RWPE2 (cell line): ENCODE measurements around the gene FTO.

ENCODE experiments used
- ATAC-seq: fragments of 200-7000 bp; cut with Tn5 transposase; 3 replicates; pipeline ENCODE4 v1.9.1; 2021; ENCODE audit warnings: low read depth
- DNase-seq: peaks from one replicate; pipeline ENCODE4 v3.0.0-alpha.2; 2020; ENCODE audit warnings: low spot score
- H3K27ac ChIP-seq: fragments of 450-650 bp; 2 replicates; pipeline ENCODE4 v1.5.1; 2017; ENCODE audit warnings: mild to moderate bottlenecking; ENCODE audit not compliant: poor library complexity, severe bottlenecking
- H3K27me3 ChIP-seq: fragments of 250-450 bp; sonication (Bioruptor Pico); 2 replicates; pipeline ENCODE4 v1.5.1; 2021; ENCODE audit warnings: mild to moderate bottlenecking, moderate library complexity; ENCODE audit not compliant: insufficient read depth, poor library complexity, severe bottlenecking
- H3K36me3 ChIP-seq: fragments of 250-450 bp; sonication (Bioruptor Pico); 2 replicates; pipeline ENCODE4 v1.5.1; 2020; ENCODE audit warnings: low read depth, mild to moderate bottlenecking, moderate library complexity
- H3K4me1 ChIP-seq: fragments of 250-450 bp; sonication (Bioruptor Pico); 2 replicates; pipeline ENCODE4 v1.5.1; 2021; ENCODE audit warnings: mild to moderate bottlenecking, moderate library complexity; ENCODE audit not compliant: insufficient read depth, poor library complexity, severe bottlenecking
- H3K4me3 ChIP-seq: fragments of 250-450 bp; sonication (Bioruptor Pico); 2 replicates; pipeline ENCODE4 v1.5.1; 2021; ENCODE audit warnings: mild to moderate bottlenecking, moderate library complexity; ENCODE audit not compliant: severe bottlenecking
- H3K9me3 ChIP-seq: fragments of 250-450 bp; sonication (Bioruptor Pico); 2 replicates; pipeline ENCODE4 v1.5.1; 2021; ENCODE audit warnings: mild to moderate bottlenecking, moderate library complexity; ENCODE audit not compliant: severe bottlenecking
- CTCF ChIP-seq: fragments of 450-650 bp; IDR thresholded peaks from one replicate; pipeline ENCODE4 v1.5.1; 2017; ENCODE audit warnings: mild to moderate bottlenecking, moderate library complexity; ENCODE audit not compliant: poor library complexity, severe bottlenecking

The FTO gene

GRCh38 chr16:54185045-54185444, 481.1 kb downstream of the FTO start:
- H3K4me1 ChIP-seq: no peaks in the 10 kb centered on the region
- ATAC-seq: no peak
- no peaks in the 10 kb centered on the region for H3K36me3 ChIP-seq
- no peak for TF ChIP-seq CTCF
- peaks cover 3% of the 10 kb centered on the region for H3K9me3 ChIP-seq
- no peak for DNase-seq
- no peaks in the 10 kb centered on the region for H3K27me3 ChIP-seq
- H3K4me3 ChIP-seq: no peak overlapping the region
- H3K27ac ChIP-seq: no peak overlapping the region

- DNase-seq: no peak
These were observed 487.2 kb downstream of the FTO start for GRCh38 chr16:54191163-54191562.

GRCh38 chr16:54191592-54191991, 487.6 kb downstream of the FTO start:
- no peak for TF ChIP-seq CTCF
- no peaks in the 10 kb centered on the region for H3K27me3 ChIP-seq
- ATAC-seq (no peak), DNase-seq (no peak)
- no peaks in the 10 kb centered on the region for H3K36me3 ChIP-seq
- no peak overlapping the region for H3K27ac ChIP-seq
- no peaks in the 10 kb centered on the region for H3K4me1 ChIP-seq
- H3K4me3 ChIP-seq: no peak overlapping the region
- no peaks in the 10 kb centered on the region for H3K9me3 ChIP-seq

More at GRCh38 chr16:54191163-54191562, 487.2 kb downstream of the FTO start:
- no peak for ATAC-seq
- Histone ChIP-seq H3K4me1 (no peaks in the 10 kb centered on the region), H3K4me3 (no peak overlapping the region), H3K27ac (no peak overlapping the region), H3K36me3 (no peaks in the 10 kb centered on the region), H3K27me3 (no peaks in the 10 kb centered on the region), H3K9me3 (no peaks in the 10 kb centered on the region)
- no peak for TF ChIP-seq CTCF

GRCh38 chr16:54193013-54193664, 489.2 kb downstream of the FTO start:
- no peak overlapping the region for H3K4me3 ChIP-seq
- no peak for DNase-seq
- H3K9me3 ChIP-seq: no peaks in the 10 kb centered on the region

More at GRCh38 chr16:54193013-54193664, 489.2 kb downstream of the FTO start:
- no peak overlapping the region for H3K27ac ChIP-seq
- no peaks in the 10 kb centered on the region for H3K4me1 ChIP-seq
- no peaks in the 10 kb centered on the region for H3K27me3 ChIP-seq
- no peaks in the 10 kb centered on the region for H3K36me3 ChIP-seq
- ATAC-seq: no peak; the same call in 2 of the 3 replicates
- TF ChIP-seq CTCF: no peak
